DND-41 (cell line): ENCODE data around the gene SAMD8.

ENCODE experiments used
- EZH2 ChIP-seq: IDR thresholded peaks from 3 replicates; pipeline ENCODE4 v1.6.1; 2012; ENCODE audit warnings: borderline replicate concordance, low read depth, mild to moderate bottlenecking, moderate library complexity, low read length, inconsistent platforms; ENCODE audit not compliant: severe bottlenecking
- TF ChIP-seq, protein P1 (sequence below): IDR thresholded peaks from 2 replicates; pipeline ENCODE4 v1.5.1; 2012; ENCODE audit warnings: borderline replicate concordance, low read length, moderate library complexity, mild to moderate bottlenecking; ENCODE audit not compliant: poor library complexity, severe bottlenecking; ENCODE audit errors: extremely low read depth

GRCh38 chr10:75211007-75211691 is 99.7 kb downstream of the SAMD8 start:
- TF ChIP-seq, protein P1, sequence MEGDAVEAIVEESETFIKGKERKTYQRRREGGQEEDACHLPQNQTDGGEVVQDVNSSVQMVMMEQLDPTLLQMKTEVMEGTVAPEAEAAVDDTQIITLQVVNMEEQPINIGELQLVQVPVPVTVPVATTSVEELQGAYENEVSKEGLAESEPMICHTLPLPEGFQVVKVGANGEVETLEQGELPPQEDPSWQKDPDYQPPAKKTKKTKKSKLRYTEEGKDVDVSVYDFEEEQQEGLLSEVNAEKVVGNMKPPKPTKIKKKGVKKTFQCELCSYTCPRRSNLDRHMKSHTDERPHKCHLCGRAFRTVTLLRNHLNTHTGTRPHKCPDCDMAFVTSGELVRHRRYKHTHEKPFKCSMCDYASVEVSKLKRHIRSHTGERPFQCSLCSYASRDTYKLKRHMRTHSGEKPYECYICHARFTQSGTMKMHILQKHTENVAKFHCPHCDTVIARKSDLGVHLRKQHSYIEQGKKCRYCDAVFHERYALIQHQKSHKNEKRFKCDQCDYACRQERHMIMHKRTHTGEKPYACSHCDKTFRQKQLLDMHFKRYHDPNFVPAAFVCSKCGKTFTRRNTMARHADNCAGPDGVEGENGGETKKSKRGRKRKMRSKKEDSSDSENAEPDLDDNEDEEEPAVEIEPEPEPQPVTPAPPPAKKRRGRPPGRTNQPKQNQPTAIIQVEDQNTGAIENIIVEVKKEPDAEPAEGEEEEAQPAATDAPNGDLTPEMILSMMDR: no peak
- no peak for TF ChIP-seq EZH2
